IPS DF 4.7 (cell line): ENCODE measurements around the gene VPS25.
"Not testable (repeated sequence)": the region's sequence is repeated elsewhere in the genome, so short reads cannot be mapped to it uniquely, and the experiment has no call there.

ENCODE experiments used
- DNase-seq: peaks from one replicate; pipeline ENCODE4 v3.0.0-alpha.2; 2013; ENCODE audit warnings: low spot score; ENCODE audit errors: extremely low read depth

Gene VPS25

GRCh38 chr17:42773290-42774035 lies at the start of gene VPS25:
Gene VPS25, plus strand, starts transcription at chr17:42773449. Its CDS starts 27 bp downstream, at chr17:42773476.
- peak; percentile 51 for DNase-seq

DNA sequence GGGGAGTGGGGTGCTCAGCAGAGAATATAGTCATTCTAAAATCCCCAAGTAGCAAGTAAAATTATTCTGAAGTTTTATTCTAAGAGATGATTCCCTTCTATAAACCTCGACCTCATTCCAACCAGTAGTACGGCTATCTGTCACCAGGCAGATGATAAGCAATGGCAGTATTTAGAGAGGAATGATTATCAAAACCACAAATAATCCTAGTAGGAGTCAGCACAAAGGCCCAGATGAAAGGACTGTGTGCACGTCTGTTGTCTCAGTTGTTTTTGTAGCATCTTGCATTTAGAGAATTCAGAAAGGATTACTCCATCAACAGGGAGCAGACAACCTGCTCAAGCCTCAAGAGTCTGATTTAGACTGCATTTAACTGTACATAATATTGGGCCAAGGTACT lies 49.6 kb upstream of the VPS25 start:
- DNase-seq = no peak

- DNase-seq = no peak
Observed at GRCh38 chr17:42725143-42725542, 48.1 kb upstream of the VPS25 start.

GRCh38 chr17:42740699-42741098 lies 32.5 kb upstream of the VPS25 start:
- DNase-seq = no peak

GRCh38 chr17:42742916-42743315 lies 30.3 kb upstream of the VPS25 start:
- DNase-seq = not testable (repeated sequence)

DNA sequence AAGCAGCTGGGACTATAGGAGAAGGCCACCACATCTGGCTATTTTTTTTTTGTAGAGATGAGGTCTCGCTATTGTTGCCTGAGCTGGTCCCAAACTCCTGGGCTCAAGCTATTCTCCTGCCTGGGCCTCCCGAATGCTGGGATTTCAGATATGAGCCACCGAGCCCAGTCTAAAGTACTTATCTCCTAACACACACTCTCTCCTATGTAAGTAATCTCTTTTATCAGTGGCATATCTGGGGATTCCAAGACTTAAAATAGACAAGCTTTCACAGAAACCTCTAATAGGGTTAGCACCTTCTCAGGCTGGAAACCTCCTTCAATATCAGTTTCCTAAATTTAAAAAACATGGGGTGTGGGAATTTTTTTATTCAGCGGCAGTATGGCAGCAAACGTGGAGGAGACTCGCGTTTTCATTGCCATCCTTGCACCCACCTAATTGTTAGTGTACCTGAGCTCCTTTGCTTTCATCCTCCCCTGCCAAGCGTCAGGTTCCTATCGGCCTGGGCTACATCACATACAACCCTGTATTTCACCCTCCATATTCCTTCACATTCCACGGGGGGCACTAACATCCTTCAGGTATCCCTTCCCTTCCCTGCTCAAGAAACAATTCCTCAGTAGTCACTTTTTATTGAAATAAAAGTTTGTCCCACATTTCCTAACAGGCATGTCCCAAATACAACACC lies 29.5 kb upstream of the VPS25 start:
- no peak for DNase-seq

GRCh38 chr17:42744283-42744805 lies 28.9 kb upstream of the VPS25 start:
- no peak for DNase-seq

DNA sequence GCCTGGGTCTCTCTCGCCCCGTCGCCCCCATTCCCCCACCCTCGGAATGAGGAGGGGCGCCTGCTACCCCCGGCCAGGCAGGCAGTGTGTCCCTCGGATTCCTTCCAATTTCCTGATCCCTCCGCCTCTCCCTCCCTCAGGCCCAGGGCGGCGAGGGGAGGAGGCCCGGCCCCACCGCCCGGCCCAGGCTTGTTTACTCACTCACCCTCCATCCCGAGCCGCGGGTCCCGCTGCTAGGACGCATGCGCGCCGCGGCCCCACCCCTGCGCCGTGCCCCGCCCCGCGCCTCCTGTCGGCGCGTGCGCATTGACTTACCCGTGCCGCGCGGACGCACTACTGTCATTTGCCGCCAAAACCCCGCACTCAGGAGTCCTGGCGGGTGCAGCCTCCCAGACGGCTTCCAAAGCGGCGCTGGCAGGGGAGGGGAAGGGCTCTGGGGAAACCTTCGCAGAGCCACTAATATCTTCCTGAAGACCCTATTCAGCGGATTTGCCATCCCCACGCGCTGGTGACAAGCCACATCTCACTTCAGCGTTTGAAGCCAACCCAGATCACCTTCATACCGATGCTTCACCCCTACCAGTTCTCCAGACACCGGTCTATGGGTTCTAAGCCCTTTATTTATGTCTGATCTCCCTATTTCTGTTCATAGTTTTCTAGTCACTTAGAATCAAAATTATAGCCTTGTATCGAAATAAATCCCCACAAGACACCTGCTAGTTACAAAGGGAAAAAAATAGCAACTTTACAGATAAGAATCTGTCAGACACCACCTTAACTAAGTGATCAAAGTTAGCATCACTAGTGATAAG lies 28.2 kb upstream of the VPS25 start, which contains the start of gene EZH1:
EZH1 (minus strand) TSS at position 235 of the 812 bp plus-strand sequence. CDS start 16,099 bp downstream, outside the sequence.
- peak; percentile 64 for DNase-seq

GRCh38 chr17:42748202-42748907 lies 24.9 kb upstream of the VPS25 start:
- no peak for DNase-seq

GRCh38 chr17:42748908-42749798 lies 24.1 kb upstream of the VPS25 start:
- no peak for DNase-seq

GRCh38 chr17:42750739-42751344 lies 22.4 kb upstream of the VPS25 start:
- DNase-seq = no peak

DNA sequence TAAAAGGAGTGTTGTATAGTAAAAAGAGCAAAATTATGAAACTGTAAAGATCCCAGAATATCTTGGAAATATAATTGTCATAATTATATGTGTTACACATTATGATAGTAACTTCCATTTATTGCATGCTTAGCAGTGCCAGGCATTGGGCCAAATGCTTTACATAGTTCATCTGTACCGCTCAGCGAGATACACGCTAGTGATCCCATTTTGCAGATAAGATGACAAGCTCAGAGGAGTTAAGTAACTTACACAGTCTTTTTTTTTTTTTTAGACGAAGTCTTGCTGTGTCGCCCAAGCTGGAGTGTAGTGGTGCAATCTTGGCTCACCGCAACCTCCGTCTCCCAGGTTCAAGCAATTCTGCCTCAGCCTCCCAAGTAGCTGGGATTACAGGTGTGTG lies 21.6 kb upstream of the VPS25 start:
- DNase-seq = no peak

DNA sequence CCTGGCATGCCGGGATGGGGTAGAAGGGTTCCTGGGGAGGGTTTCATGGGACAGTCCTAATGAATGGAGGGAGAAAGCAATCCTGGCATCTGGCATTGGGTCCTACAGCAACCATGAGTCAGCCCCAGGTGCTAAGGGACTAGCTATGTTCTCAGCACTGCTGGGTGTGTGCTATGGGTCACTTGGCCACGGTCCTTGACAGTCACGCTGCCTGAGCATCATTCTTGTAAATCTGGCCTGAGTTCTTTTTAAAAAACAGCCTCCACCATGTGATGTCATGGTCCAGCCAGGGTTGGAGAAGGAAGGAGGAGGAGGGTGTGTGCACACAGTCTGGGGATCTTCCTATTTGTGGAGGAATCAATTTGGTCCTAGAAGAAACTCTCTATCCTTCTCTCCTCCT lies 18.5 kb upstream of the VPS25 start:
- DNase-seq = no peak

- DNase-seq = no peak
Observed at GRCh38 chr17:42759982-42760651, 13.1 kb upstream of the VPS25 start.

GRCh38 chr17:42760652-42761581 lies 12.3 kb upstream of the VPS25 start, which contains the start of gene RAMP2:
Gene RAMP2, plus strand, starts transcription at chr17:42761227. Its CDS starts 35 bp downstream, at chr17:42761262.
- no peak for DNase-seq

DNA sequence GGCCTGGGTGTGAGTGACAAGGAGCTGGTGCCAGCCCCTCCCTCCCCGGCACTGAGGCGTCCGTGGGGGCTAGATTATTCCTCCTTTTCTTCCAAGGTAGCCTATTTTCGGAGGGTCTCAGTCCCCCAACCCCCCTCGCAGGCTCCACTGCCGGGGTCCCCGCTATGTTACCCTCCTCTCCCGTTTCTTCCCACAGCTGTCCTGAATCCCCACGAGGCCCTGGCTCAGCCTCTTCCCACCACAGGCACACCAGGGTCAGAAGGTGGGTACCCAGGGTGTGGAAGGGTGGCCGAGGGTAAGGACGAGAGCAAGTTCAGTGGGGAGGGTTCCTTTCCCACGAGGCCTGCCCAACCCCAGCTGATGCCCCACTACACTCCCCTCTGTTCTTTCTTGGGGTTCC lies 11.6 kb upstream of the VPS25 start:
- DNase-seq = no peak

DNA sequence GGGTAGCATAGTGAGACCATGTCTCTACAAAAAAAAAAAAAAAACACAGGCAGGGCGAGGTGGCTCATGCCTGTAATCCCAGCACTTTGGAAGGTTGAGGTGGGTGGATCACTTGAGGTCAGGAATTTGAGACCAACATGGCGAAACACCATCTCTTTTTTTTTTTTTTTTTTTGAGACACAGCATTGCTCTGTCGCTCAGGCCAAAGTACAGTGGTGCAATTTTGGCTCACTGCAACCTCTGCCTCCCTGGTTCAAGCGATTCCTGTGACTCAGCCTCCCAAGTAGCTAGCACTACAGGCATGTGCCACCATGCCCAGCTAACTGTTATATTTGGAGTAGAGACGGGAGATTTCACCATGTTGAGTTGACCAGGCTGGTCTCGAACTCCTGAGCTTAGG lies 7.1 kb upstream of the VPS25 start:
- no peak for DNase-seq

DNA sequence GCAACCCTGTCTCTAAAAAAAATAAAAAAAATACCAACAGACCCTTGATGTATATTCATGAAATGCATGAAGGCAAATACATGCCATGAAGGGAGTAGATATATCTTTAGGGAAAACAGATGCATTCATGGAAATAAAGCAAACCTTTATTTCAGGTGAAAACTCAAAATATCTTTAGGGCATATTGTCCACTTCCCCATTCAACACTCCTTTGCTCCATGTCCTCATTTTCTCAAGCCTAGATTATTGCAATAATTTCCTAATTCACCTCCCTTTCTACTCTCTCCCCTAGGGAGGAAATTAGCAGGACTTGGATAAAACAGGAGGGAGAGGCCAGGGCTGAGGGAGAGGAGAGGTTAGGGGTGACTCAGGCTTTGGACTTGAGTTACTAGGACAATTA lies 5.7 kb upstream of the VPS25 start:
- DNase-seq = no peak
